ENCODE results near the gene SELP.

Gene SELP

GRCh38 chr1:169618367-169618766 is 11.6 kb downstream of the SELP start:
- no peak for DNase-seq

GRCh38 chr1:169615803-169616202 is 14.1 kb downstream of the SELP start:
- DNase-seq, result no peak

- no peak for DNase-seq
These were observed 19.1 kb downstream of the SELP start for GRCh38 chr1:169610858-169611257.

- DNase-seq, result no peak
These were observed 19.8 kb downstream of the SELP start for GRCh38 chr1:169610108-169610507.

GRCh38 chr1:169608226-169608625 is 21.7 kb downstream of the SELP start:
- no peak for DNase-seq

GRCh38 chr1:169604781-169605560 is 25.0 kb downstream of the SELP start:
- DNase-seq, result no peak

- peak in 1 of 2 experiments; percentile 1 for DNase-seq
These were observed 28.6 kb downstream of the SELP start for GRCh38 chr1:169601096-169601881.

GRCh38 chr1:169595764-169596711 is 33.9 kb downstream of the SELP start:
- no peak for DNase-seq

- DNase-seq, result no peak
These were observed 35.5 kb downstream of the SELP start for GRCh38 chr1:169594391-169594790.

- DNase-seq, result no peak
These were observed 39.0 kb downstream of the SELP start for GRCh38 chr1:169590932-169591331.

GRCh38 chr1:169588785-169589485 is 41.0 kb downstream of the SELP start:
- no peak for DNase-seq

GRCh38 chr1:169588112-169588511 is 41.8 kb downstream of the SELP start:
- no peak for DNase-seq

- no peak for DNase-seq
These were observed 43.3 kb downstream of the SELP start, which contains the start of gene F5 for GRCh38 chr1:169586395-169587255. F5 (minus strand) TSS chr1:169586481; CDS start chr1:169586386, 95 bp downstream.

GRCh38 chr1:169586067-169586394 is 43.9 kb downstream of the SELP start:
- DNase-seq, result no peak

- no peak for DNase-seq
These were observed 44.7 kb downstream of the SELP start for GRCh38 chr1:169585181-169585580.

- no peak for DNase-seq
These were observed 45.3 kb downstream of the SELP start for GRCh38 chr1:169584483-169585144.

- DNase-seq, result no peak
These were observed 51.8 kb downstream of the SELP start for GRCh38 chr1:169577981-169578738.

- DNase-seq, result no peak
These were observed 53.0 kb downstream of the SELP start for GRCh38 chr1:169576935-169577331.

GRCh38 chr1:169576241-169576934 is 53.5 kb downstream of the SELP start:
- no peak for DNase-seq
